HG03066 (cell line): ENCODE measurements around the gene ARID3A.

ENCODE experiments used
- ATAC-seq: cut with Tn5 transposase; IDR thresholded peaks from one replicate; pipeline ENCODE4 v1.9.1; 2021; ENCODE audit warnings: low read depth; ENCODE audit not compliant: unreplicated experiment

The ARID3A gene

GRCh38 chr19:928471-929202 lies 2.8 kb downstream of the ARID3A start:
- no peak for ATAC-seq

GRCh38 chr19:929203-929890 lies 3.5 kb downstream of the ARID3A start:
- ATAC-seq: no peak

- ATAC-seq: no peak
Measured at GRCh38 chr19:929891-930258, 4.0 kb downstream of the ARID3A start.

- no peak for ATAC-seq
Measured at GRCh38 chr19:931860-932647, 6.2 kb downstream of the ARID3A start.

GRCh38 chr19:932648-933552 lies 7.1 kb downstream of the ARID3A start:
- ATAC-seq: no peak

GRCh38 chr19:933553-933882 lies 7.7 kb downstream of the ARID3A start:
- ATAC-seq: no peak

GRCh38 chr19:934197-934840 lies 8.5 kb downstream of the ARID3A start:
- ATAC-seq: no peak

GRCh38 chr19:934865-935479 lies 9.1 kb downstream of the ARID3A start:
- ATAC-seq: no peak

GRCh38 chr19:936175-936546 lies 10.3 kb downstream of the ARID3A start:
- ATAC-seq: no peak

- ATAC-seq: no peak
Measured at GRCh38 chr19:937259-937694, 11.4 kb downstream of the ARID3A start.

- ATAC-seq: no peak
Measured at GRCh38 chr19:938233-938923, 12.5 kb downstream of the ARID3A start.

- no peak for ATAC-seq
Measured at GRCh38 chr19:939439-939838, 13.6 kb downstream of the ARID3A start.

GRCh38 chr19:939922-940321 lies 14.1 kb downstream of the ARID3A start:
- ATAC-seq: no peak

GRCh38 chr19:940591-941291 lies 14.9 kb downstream of the ARID3A start:
- ATAC-seq: no peak

GRCh38 chr19:941292-942132 lies 15.7 kb downstream of the ARID3A start:
- no peak for ATAC-seq

- ATAC-seq: no peak
Measured at GRCh38 chr19:942133-942645, 16.4 kb downstream of the ARID3A start.

- no peak for ATAC-seq
Measured at GRCh38 chr19:943551-944170, 17.8 kb downstream of the ARID3A start.
